ENCODE data around the gene TRPM1. TPM values are rescaled to one million over a fixed set of nuclear protein-coding genes. Genes with fewer than 3 reads are reported as not detected.

TRPM1 gene
- total and polyA plus RNA-seq, 9 of the 15 experiments (the other 6 are each of a cell fraction or from before 2014, with no cell fraction given), result 0.01 to 0.06 (median 0.03) TPM; not detected in 5

DNA sequence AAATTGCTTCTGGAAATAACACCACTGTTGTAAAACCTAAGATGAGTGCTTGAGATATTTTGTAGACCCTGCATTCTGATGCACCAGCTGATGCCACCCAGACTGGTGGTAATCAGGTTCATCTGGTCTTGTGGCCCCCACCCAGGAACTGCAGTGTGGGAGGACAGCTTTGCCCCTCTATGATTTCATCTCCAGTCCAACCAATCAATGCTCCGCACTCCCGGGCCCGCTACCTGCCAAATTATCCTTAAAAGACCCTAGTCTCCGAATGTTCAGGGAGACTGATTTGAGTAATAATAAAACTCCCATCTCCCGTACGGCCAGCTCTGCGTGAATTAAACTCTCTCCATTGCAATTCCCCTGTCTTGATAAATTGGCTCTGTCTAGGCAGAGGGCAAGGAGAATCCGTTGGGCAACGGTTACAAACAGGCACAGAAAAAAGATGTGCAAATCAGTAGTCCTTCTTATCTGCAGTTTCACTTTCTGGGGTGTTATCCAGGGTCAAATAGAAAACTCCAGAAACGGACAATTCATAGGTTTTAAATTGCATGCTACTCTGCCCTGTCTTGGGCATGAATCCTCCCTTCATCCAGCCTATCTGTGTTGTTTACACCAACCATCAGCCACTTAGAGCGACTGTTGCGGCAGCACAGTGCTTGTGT is 29.2 kb upstream of the TRPM1 start:
- Histone ChIP-seq H3K4me3 (no peak overlapping the region), H3K9me3 (replicated peaks; ENCODE audit: control insufficient read depth, insufficient read depth, low read depth, low read length) (no peaks in the 10 kb centered on the region), H3K27ac (ENCODE audit: extremely low read depth, low read depth, low read length) (no peak overlapping the region), H2AFZ (ENCODE audit: low read depth, low read length) (no peak overlapping the region), H3K9me1 (ENCODE audit: control insufficient read depth, insufficient read depth, low read length) (no peaks in the 10 kb centered on the region), H3K9ac (ENCODE audit: insufficient read depth in 1 of 2, low read depth in 2 of 2, low read length in 2 of 2) (no peak overlapping the region), H3K4me1 (replicated peaks in 1 of 2; ENCODE audit: control insufficient read depth in 2 of 2, insufficient read depth in 2 of 2, low read length in 2 of 2) (no peaks in the 10 kb centered on the region; a peak in 1 of 5 replicates), H3K4me2 (ENCODE audit: insufficient read depth, low read length) (no peak overlapping the region), H3K27me3 (ENCODE audit: control insufficient read depth in 2 of 2, insufficient read depth in 2 of 2, low read length in 2 of 2) (peaks cover 5 to 22% of the 10 kb centered on the region in 2 experiments; a peak in 3 of 5 replicates), H3K36me3 (ENCODE audit: control insufficient read depth, insufficient read depth, low read length) (no peaks in the 10 kb centered on the region), H4K20me1 (replicated peaks; ENCODE audit: control insufficient read depth, insufficient read depth, low read length) (peaks cover 5% of the 10 kb centered on the region; the same call in 1 of the 2 replicates), H3K79me2 (ENCODE audit: control insufficient read depth, insufficient read depth, low read length) (no peaks in the 10 kb centered on the region)
- DNase-seq (ENCODE audit: extremely low read depth in 1 of 4, low spot score in 3 of 4) (no peak), FAIRE-seq (no peak), ATAC-seq (no peak)
- intact Hi-C loops (cut with micrococcal nuclease), result no loop called here
- in situ Hi-C loops (cut with MboI), result no loop called here
- TF ChIP-seq PHTF2 (CRISPR knock-in tag; IDR thresholded peaks at IDR 0.05) (no peak), SRSF7 (optimal IDR thresholded peaks at IDR 0.05; ENCODE audit: low read depth, low read length) (no peak), U2AF1 (optimal IDR thresholded peaks at IDR 0.05; ENCODE audit: low read depth, low read length) (no peak), ZNF79 (CRISPR knock-in tag; IDR thresholded peaks at IDR 0.05; ENCODE audit: low read depth) (no peak), BMI1 (IDR thresholded peaks at IDR 0.05; ENCODE audit: low read length) (no peak), ZNF174 (CRISPR knock-in tag; IDR thresholded peaks at IDR 0.05) (no peak), ZNF347 (CRISPR knock-in tag; IDR thresholded peaks at IDR 0.05; ENCODE audit: low read depth) (no peak), RUNX1 (IDR thresholded peaks at IDR 0.05; ENCODE audit: low read depth) (no peak), ZNF212 (CRISPR knock-in tag; IDR thresholded peaks at IDR 0.05) (no peak), ERF (CRISPR knock-in tag; IDR thresholded peaks at IDR 0.05) (no peak), YY1 (IDR thresholded peaks at IDR 0.05; ENCODE audit: borderline replicate concordance in 1 of 3, control insufficient read depth in 1 of 3, extremely low read depth in 1 of 3, insufficient read depth in 3 of 3, insufficient read length in 1 of 3, insufficient replicate concordance in 2 of 3, low read depth in 1 of 3, low read length in 2 of 3) (no peak), RBM15 (IDR thresholded peaks at IDR 0.05; ENCODE audit: insufficient read depth, low read length) (no peak), NBN (IDR thresholded peaks at IDR 0.05; ENCODE audit: low read depth) (no peak), MCM2 (IDR thresholded peaks at IDR 0.05; ENCODE audit: low read depth) (no peak)
- ChIA-PET CTCF (ENCODE audit: low intra/inter-chr PET ratio) (no interaction called here), POLR2A (interaction anchor here (0.6 kb wide), 1 partner anchor 41 kb away, joined by 3 read pairs; no protein-coding TSS in a partner anchor)
- BruUV-seq (replicated peaks), result no TSS peak
- under 1% methylated on average over 12 of the region's 12 CpGs for WGBS (ENCODE audit: insufficient coverage, low coverage, missing lambda C conversion rate)
